OCI-LY7 (cell line): Measurements from ENCODE around the gene ZNRF2. TPM values are rescaled to one million over a fixed set of nuclear protein-coding genes. Genes with fewer than 3 reads are reported as not detected.
"Not testable (repeated sequence)": the region's sequence is repeated elsewhere in the genome, so short reads cannot be mapped to it uniquely, and the experiment has no call there.

ENCODE experiments used
- BruUV-seq: library from RNA; stranded (reverse); fragments of 400-500 nt; replicated peaks from 2 replicates; lab custom pipeline; 2021; lab: Mats Ljungman, UMichigan
- CTCF ChIA-PET: fragments of 300-600 bp; sonication (Branson Sonifier 250); formaldehyde crosslinking; loops from one replicate; lab custom pipeline; 2022; ENCODE audit warnings: antibody characterized with exemption; ENCODE audit not compliant: unreplicated experiment; lab: Charles Lee
- POLR2A ChIA-PET: fragments of 300-600 bp; sonication (Branson Sonifier 250); formaldehyde crosslinking; loops from one replicate; lab custom pipeline; 2022; ENCODE audit warnings: antibody characterized with exemption; lab: Charles Lee
- DNase-seq: peaks from one replicate; pipeline ENCODE4 v3.0.0-alpha.2; 2015; ENCODE audit warnings: low spot score
- H2AFZ ChIP-seq: fragments of 200-600 bp; sonication (generic), shearing (Covaris generic); 2 replicates; pipeline ENCODE4 v1.6.1; 2014; ENCODE audit warnings: mild to moderate bottlenecking, antibody characterized with exemption, low read length, moderate library complexity
- H3K27ac ChIP-seq: fragments of 200-600 bp; sonication (generic); 2 replicates; pipeline ENCODE4 v1.5.1; 2014; ENCODE audit warnings: mixed run types, low read depth, mild to moderate bottlenecking, moderate library complexity, low read length, inconsistent platforms; ENCODE audit not compliant: poor library complexity, severe bottlenecking
- H3K36me3 ChIP-seq: fragments of 200-600 bp; sonication (generic); 2 replicates; pipeline ENCODE4 v1.6.1; 2014; ENCODE audit warnings: mild to moderate bottlenecking, antibody characterized with exemption, low read length, moderate library complexity, mixed read lengths; ENCODE audit not compliant: insufficient read depth
- H3K4me1 ChIP-seq: fragments of 200-600 bp; sonication (generic); 2 replicates; pipeline ENCODE4 v1.5.1; 2014; ENCODE audit warnings: mild to moderate bottlenecking, low read length; ENCODE audit not compliant: insufficient read depth, poor library complexity, severe bottlenecking
- H3K4me2 ChIP-seq: fragments of 200-600 bp; sonication (generic); 2 replicates; pipeline ENCODE4 v1.6.1; 2014; ENCODE audit warnings: mild to moderate bottlenecking, low read length
- H3K4me3 ChIP-seq: fragments of 200-600 bp; sonication (generic); 2 replicates; pipeline ENCODE4 v1.5.1; 2014; ENCODE audit warnings: mild to moderate bottlenecking, low read depth, low read length; ENCODE audit not compliant: poor library complexity, severe bottlenecking
- H3K79me2 ChIP-seq: fragments of 200-600 bp; sonication (generic); 2 replicates; pipeline ENCODE4 v1.6.1; 2016; ENCODE audit warnings: low read depth, mild to moderate bottlenecking, low read length, moderate library complexity, mixed read lengths; ENCODE audit not compliant: insufficient read depth
- H3K9me2 ChIP-seq: fragments of 200-600 bp; sonication (generic); 2 replicates; pipeline ENCODE4 v1.6.1; 2016; ENCODE audit warnings: mild to moderate bottlenecking, low read length, mixed read lengths; ENCODE audit not compliant: insufficient read depth
- H3K9me3 ChIP-seq: fragments of 200-600 bp; sonication (generic); 2 replicates; pipeline ENCODE4 v1.6.1; 2014; ENCODE audit warnings: mild to moderate bottlenecking, mixed run types, low read length, mixed read lengths
- H4K20me1 ChIP-seq: fragments of 200-600 bp; sonication (generic); 2 replicates; pipeline ENCODE4 v1.6.1; 2014; ENCODE audit warnings: mild to moderate bottlenecking, antibody characterized with exemption, low read length, moderate library complexity, mixed read lengths; ENCODE audit not compliant: insufficient read depth
- intact Hi-C: fragments of 100-400 bp; cut with micrococcal nuclease; formaldehyde crosslinking; loops from one replicate; pipeline ENCODE4 v1.10.0; 2022; ENCODE audit not compliant: unreplicated experiment
- total RNA-seq, 2 experiments: library from RNA; depleted of rRNA in 1 of 2; stranded (reverse); fragments of >200 nt in 1 of 2; shearing (Covaris generic) in 1 of 2; gene quantifications; 2 replicates each; pipeline ENCODE4 v1.2.3, GENCODE V29; 2014 to 2022

ZNRF2 gene
- total RNA-seq, 2 experiments from 2014 or later: 21.2 to 24.7 TPM

GRCh38 chr7:30290317-30290716, 5.9 kb downstream of the ZNRF2 start:
- Histone ChIP-seq H3K4me1 (peaks cover 38% of the 10 kb centered on the region), H3K4me2 (peak overlapping the region; percentile 15; the same call in 1 of the 2 replicates), H3K79me2 (peaks cover 90% of the 10 kb centered on the region), H4K20me1 (peaks cover 19% of the 10 kb centered on the region)
- H3K4me3 ChIP-seq, intact Hi-C loops, H3K9me2 ChIP-seq, H3K36me3 ChIP-seq, H3K27ac ChIP-seq, DNase-seq, CTCF ChIA-PET, BruUV-seq, H3K9me3 ChIP-seq, H2AFZ ChIP-seq: not testable (repeated sequence)
- POLR2A ChIA-PET: interaction anchor here (0.8 to 1.5 kb wide), 4 partner anchors 12 to 32 kb away, joined by 3 to 5 read pairs (median 4); no protein-coding TSS in a partner anchor

- H3K9me3 ChIP-seq, H3K27ac ChIP-seq, H3K4me2 ChIP-seq, H3K4me3 ChIP-seq, BruUV-seq, POLR2A ChIA-PET, H3K36me3 ChIP-seq, DNase-seq, H3K9me2 ChIP-seq, CTCF ChIA-PET, H2AFZ ChIP-seq, intact Hi-C loops: not testable (repeated sequence)
- H3K4me1 ChIP-seq: peaks cover 53% of the 10 kb centered on the region
- peaks cover 92% of the 10 kb centered on the region for H3K79me2 ChIP-seq
- peaks cover 11% of the 10 kb centered on the region for H4K20me1 ChIP-seq
Measured at GRCh38 chr7:30292416-30293038, 8.1 kb downstream of the ZNRF2 start.

GRCh38 chr7:30296304-30296703, 11.9 kb downstream of the ZNRF2 start:
- H3K9me3 ChIP-seq, H3K9me2 ChIP-seq, CTCF ChIA-PET, H3K27ac ChIP-seq, H3K4me3 ChIP-seq, H2AFZ ChIP-seq, BruUV-seq, H3K36me3 ChIP-seq, intact Hi-C loops, H4K20me1 ChIP-seq: not testable (repeated sequence)
- peaks cover 26% of the 10 kb centered on the region for H3K4me1 ChIP-seq
- peak; percentile 32 for DNase-seq
- H3K4me2 ChIP-seq: peak overlapping the region; percentile 22; the same call in 1 of the 2 replicates
- H3K79me2 ChIP-seq: peaks cover 85% of the 10 kb centered on the region
- POLR2A ChIA-PET: interaction anchor here (1.6 kb wide), 1 partner anchor 9 kb away, joined by 4 read pairs; no protein-coding TSS in a partner anchor

DNA sequence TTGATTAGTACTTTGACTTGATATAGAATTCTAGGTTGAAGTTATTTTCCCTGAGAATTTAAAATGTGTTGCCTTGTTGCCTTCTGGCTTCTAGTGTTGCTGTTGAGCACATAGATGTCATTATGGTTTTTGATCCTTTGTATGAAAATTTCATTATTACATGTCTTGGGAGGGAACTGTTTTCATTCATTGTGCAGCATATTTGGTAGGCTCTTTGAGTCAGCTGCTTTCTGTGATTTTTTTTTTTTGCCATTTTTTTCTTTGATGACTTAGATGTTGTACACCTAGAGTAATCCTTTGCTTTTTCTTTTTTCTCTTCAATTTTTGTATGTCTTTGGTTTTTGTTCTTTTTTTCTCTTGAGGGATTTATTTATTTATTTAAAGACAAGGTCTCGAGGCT, 13.1 kb downstream of the ZNRF2 start:
- CTCF ChIA-PET, BruUV-seq, H3K36me3 ChIP-seq, intact Hi-C loops, H3K4me3 ChIP-seq, H3K27ac ChIP-seq, DNase-seq, H3K9me2 ChIP-seq, H2AFZ ChIP-seq, H3K9me3 ChIP-seq, H3K4me2 ChIP-seq, POLR2A ChIA-PET, H4K20me1 ChIP-seq: not testable (repeated sequence)
- H3K4me1 ChIP-seq: peaks cover 26% of the 10 kb centered on the region
- peaks cover 85% of the 10 kb centered on the region for H3K79me2 ChIP-seq

GRCh38 chr7:30298409-30298808, 14.0 kb downstream of the ZNRF2 start:
- H3K4me3 ChIP-seq, H2AFZ ChIP-seq, POLR2A ChIA-PET, intact Hi-C loops, H4K20me1 ChIP-seq, H3K9me2 ChIP-seq, BruUV-seq, DNase-seq, H3K4me2 ChIP-seq, H3K27ac ChIP-seq, H3K36me3 ChIP-seq, H3K9me3 ChIP-seq, CTCF ChIA-PET: not testable (repeated sequence)
- Histone ChIP-seq H3K79me2 (peaks cover 85% of the 10 kb centered on the region), H3K4me1 (peaks cover 29% of the 10 kb centered on the region)
